Measurements from ENCODE around the gene RNF166.

Gene RNF166

GRCh38 chr16:88723507-88723887 is 17.3 kb upstream of the RNF166 start:
- no peak for FAIRE-seq

GRCh38 chr16:88722784-88723506 is 16.7 kb upstream of the RNF166 start:
- FAIRE-seq, result no peak

GRCh38 chr16:88721815-88722755 is 15.9 kb upstream of the RNF166 start:
- no peak for FAIRE-seq

GRCh38 chr16:88721236-88721635 is 15.0 kb upstream of the RNF166 start:
- no peak for FAIRE-seq

- FAIRE-seq, result no peak
Observed at GRCh38 chr16:88720396-88720970, 14.3 kb upstream of the RNF166 start.

GRCh38 chr16:88719933-88720296 is 13.7 kb upstream of the RNF166 start:
- FAIRE-seq, result no peak

GRCh38 chr16:88719267-88719932 is 13.2 kb upstream of the RNF166 start:
- no peak for FAIRE-seq

- no peak for FAIRE-seq
Observed at GRCh38 chr16:88718178-88718577, 12.0 kb upstream of the RNF166 start.

- no peak for FAIRE-seq
Observed at GRCh38 chr16:88716601-88717001, 10.4 kb upstream of the RNF166 start.

GRCh38 chr16:88716201-88716600 is 10.0 kb upstream of the RNF166 start:
- no peak for FAIRE-seq

- no peak for FAIRE-seq
Observed at GRCh38 chr16:88715312-88716190, 9.3 kb upstream of the RNF166 start.

GRCh38 chr16:88714420-88715302 is 8.5 kb upstream of the RNF166 start:
- no peak for FAIRE-seq

GRCh38 chr16:88713568-88714419 is 7.6 kb upstream of the RNF166 start:
- FAIRE-seq, result no peak

GRCh38 chr16:88713054-88713453 is 6.8 kb upstream of the RNF166 start:
- FAIRE-seq, result no peak

GRCh38 chr16:88712362-88712979 is 6.3 kb upstream of the RNF166 start:
- FAIRE-seq, result no peak

GRCh38 chr16:88711750-88712340 is 5.6 kb upstream of the RNF166 start:
- FAIRE-seq, result no peak

GRCh38 chr16:88710556-88710955 is 4.3 kb upstream of the RNF166 start:
- FAIRE-seq, result no peak

- FAIRE-seq, result no peak
Observed at GRCh38 chr16:88706965-88707826, 988 bp upstream of the RNF166 start.

All from endometrium (tissue), 2 donors.